CD4-positive, alpha-beta T cell treated with Interleukin-4 for 4 hours (primary cell): ENCODE measurements around the gene VSNL1.

Experiments
- DNase-seq: peaks from one replicate; pipeline ENCODE4 v3.0.0-alpha.2; 2020

Gene VSNL1

GRCh38 chr2:17648581-17648980 lies 108.1 kb downstream of the VSNL1 start:
- DNase-seq: no peak

- DNase-seq: no peak
These were observed 108.5 kb downstream of the VSNL1 start for GRCh38 chr2:17649026-17649425.

GRCh38 chr2:17652681-17653394 lies 112.3 kb downstream of the VSNL1 start:
- DNase-seq: no peak

GRCh38 chr2:17657759-17658158 lies 117.3 kb downstream of the VSNL1 start:
- no peak for DNase-seq

GRCh38 chr2:17658251-17658843 lies 117.9 kb downstream of the VSNL1 start:
- no peak for DNase-seq

- DNase-seq: no peak
These were observed 119.7 kb downstream of the VSNL1 start for GRCh38 chr2:17660219-17660618.

- no peak for DNase-seq
These were observed 121.0 kb downstream of the VSNL1 start for GRCh38 chr2:17661460-17661859.

- no peak for DNase-seq
These were observed 122.2 kb downstream of the VSNL1 start for GRCh38 chr2:17662723-17663122.

- no peak for DNase-seq
These were observed 124.0 kb downstream of the VSNL1 start for GRCh38 chr2:17664534-17664933.

GRCh38 chr2:17667898-17668297 lies 127.4 kb downstream of the VSNL1 start:
- DNase-seq: no peak

- DNase-seq: peak; percentile 4
These were observed 132.3 kb downstream of the VSNL1 start for GRCh38 chr2:17672583-17673317.

GRCh38 chr2:17674817-17675216 lies 134.3 kb downstream of the VSNL1 start:
- DNase-seq: no peak

- DNase-seq: no peak
These were observed 139.6 kb downstream of the VSNL1 start for GRCh38 chr2:17680119-17680518.

- DNase-seq: no peak
These were observed 141.8 kb downstream of the VSNL1 start for GRCh38 chr2:17682098-17682857.

GRCh38 chr2:17683981-17684380 lies 143.5 kb downstream of the VSNL1 start:
- DNase-seq: no peak

GRCh38 chr2:17688600-17688999 lies 148.1 kb downstream of the VSNL1 start:
- DNase-seq: no peak

- no peak for DNase-seq
These were observed 148.5 kb downstream of the VSNL1 start for GRCh38 chr2:17689010-17689409.

GRCh38 chr2:17690776-17691175 lies 150.3 kb downstream of the VSNL1 start:
- no peak for DNase-seq
